ENCODE data around the gene NBR1. TPM values are rescaled to one million over a fixed set of nuclear protein-coding genes. Genes with fewer than 3 reads are reported as not detected.
A peak's percentile ranks its signal among the peaks of the same experiment; 100 is the strongest.
"Not testable (repeated sequence)": the region's sequence is repeated elsewhere in the genome, so short reads cannot be mapped to it uniquely, and the experiment has no call there.

NBR1 gene
- total RNA-seq, 1 donor from 2014 or later, result 119 TPM

- not testable (repeated sequence) for DNase-seq (ENCODE audit: low spot score)
These were observed 17.7 kb upstream of the NBR1 start for GRCh38 chr17:43153197-43153835.

- no peak for DNase-seq (ENCODE audit: low spot score)
These were observed 15.3 kb upstream of the NBR1 start for GRCh38 chr17:43155666-43156065.

- DNase-seq (ENCODE audit: low spot score), result not testable (repeated sequence)
These were observed 11.8 kb upstream of the NBR1 start for GRCh38 chr17:43159232-43159631.

- not testable (repeated sequence) for DNase-seq (ENCODE audit: low spot score)
These were observed 11.1 kb upstream of the NBR1 start for GRCh38 chr17:43159957-43160356.

GRCh38 chr17:43165971-43166370 lies 5.0 kb upstream of the NBR1 start:
- DNase-seq (ENCODE audit: low spot score), result not testable (repeated sequence)

GRCh38 chr17:43169561-43170139 lies 1.4 kb upstream of the NBR1 start:
- DNase-seq (ENCODE audit: low spot score), result no peak

- DNase-seq (ENCODE audit: low spot score), result peak; percentile 93
These were observed 761 bp upstream of the NBR1 start for GRCh38 chr17:43170140-43170765.

- DNase-seq (ENCODE audit: low spot score), result peak; percentile 55
These were observed 823 bp downstream of the NBR1 start for GRCh38 chr17:43171586-43172487.

- DNase-seq (ENCODE audit: low spot score), result no peak
These were observed 4.5 kb downstream of the NBR1 start for GRCh38 chr17:43175213-43176118.

GRCh38 chr17:43176119-43176570 lies 5.1 kb downstream of the NBR1 start:
- DNase-seq (ENCODE audit: low spot score), result peak; percentile 19

- DNase-seq (ENCODE audit: low spot score), result no peak
These were observed 12.9 kb downstream of the NBR1 start for GRCh38 chr17:43183921-43184320.

- DNase-seq (ENCODE audit: low spot score), result not testable (repeated sequence)
These were observed 15.6 kb downstream of the NBR1 start for GRCh38 chr17:43186656-43187055.

- no peak for DNase-seq (ENCODE audit: low spot score)
These were observed 22.2 kb downstream of the NBR1 start for GRCh38 chr17:43193251-43193650.

GRCh38 chr17:43199633-43200032 lies 28.6 kb downstream of the NBR1 start:
- DNase-seq (ENCODE audit: low spot score), result no peak

GRCh38 chr17:43200127-43200526 lies 29.1 kb downstream of the NBR1 start:
- no peak for DNase-seq (ENCODE audit: low spot score)

- not testable (repeated sequence) for DNase-seq (ENCODE audit: low spot score)
These were observed 32.0 kb downstream of the NBR1 start for GRCh38 chr17:43203013-43203412.

- no peak for DNase-seq (ENCODE audit: low spot score)
These were observed 39.6 kb downstream of the NBR1 start for GRCh38 chr17:43210576-43210975.

- no peak for DNase-seq (ENCODE audit: low spot score)
These were observed 40.1 kb downstream of the NBR1 start for GRCh38 chr17:43211123-43211479.

- DNase-seq (ENCODE audit: low spot score), result peak; percentile 70
These were observed 40.7 kb downstream of the NBR1 start, which contains the start of gene TMEM106A for GRCh38 chr17:43211480-43212402. Gene TMEM106A, plus strand, starts transcription at chr17:43211875. Its CDS starts 1,167 bp downstream, at chr17:43213042.
